PFSK-1 (cell line): Measurements from ENCODE around the gene EXOC6.

Experiments used
- FOXP2 ChIP-seq: optimal IDR thresholded peaks from 2 replicates; pipeline ENCODE3; 2011; ENCODE audit warnings: borderline replicate concordance, control low read depth, inconsistent platforms; ENCODE audit not compliant: insufficient read depth; ENCODE audit errors: extremely low read length, extremely low read depth
- POLR2AphosphoS5 ChIP-seq: IDR thresholded peaks from 2 replicates; pipeline ENCODE4 v1.6.1; 2012; ENCODE audit warnings: low read depth, mild to moderate bottlenecking, control low read depth, low read length, moderate library complexity
- SIN3A ChIP-seq: IDR thresholded peaks from 2 replicates; pipeline ENCODE4 v1.6.1; 2012; ENCODE audit warnings: mild to moderate bottlenecking, low read length, moderate library complexity, borderline replicate concordance; ENCODE audit not compliant: insufficient read depth
- TAF1 ChIP-seq: IDR thresholded peaks from 2 replicates; pipeline ENCODE4 v1.6.1; 2012; ENCODE audit warnings: low read length, control low read depth, borderline replicate concordance; ENCODE audit not compliant: insufficient read depth
- TF ChIP-seq, protein P1 (sequence below), 2 experiments: IDR thresholded peaks; 2 replicates each; pipeline versions ENCODE4 v1.6.1 to v1.8.0; 2011 to 2012; ENCODE audit warnings: low read depth in 2 of 2, low read length in 2 of 2, control low read depth in 1 of 2, inconsistent platforms in 1 of 2, mild to moderate bottlenecking in 1 of 2, moderate library complexity in 1 of 2; ENCODE audit not compliant: insufficient read depth in 1 of 2

Gene EXOC6

DNA sequence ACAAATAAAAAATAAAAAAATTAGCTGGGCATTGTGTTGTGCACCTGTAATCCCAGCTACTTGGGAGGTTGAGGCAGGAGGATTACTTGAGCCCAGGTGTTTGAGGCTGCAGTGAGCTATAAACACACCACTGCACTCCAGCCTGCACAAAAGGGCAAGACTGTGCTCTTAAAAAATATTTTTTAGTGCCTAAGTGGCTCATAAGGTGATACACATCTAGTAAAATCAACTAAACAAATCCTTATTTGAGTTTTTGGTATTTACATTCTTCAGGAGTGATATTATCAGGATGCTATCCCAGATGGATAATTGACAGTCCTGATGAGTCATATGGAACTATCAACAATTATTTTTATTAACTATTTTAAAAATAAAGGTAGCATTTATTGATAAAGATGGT is 93.9 kb downstream of the EXOC6 start:
- TF ChIP-seq FOXP2 = no peak
- no peak for TF ChIP-seq POLR2AphosphoS5
- no peak for TF ChIP-seq TAF1
- TF ChIP-seq, protein P1, sequence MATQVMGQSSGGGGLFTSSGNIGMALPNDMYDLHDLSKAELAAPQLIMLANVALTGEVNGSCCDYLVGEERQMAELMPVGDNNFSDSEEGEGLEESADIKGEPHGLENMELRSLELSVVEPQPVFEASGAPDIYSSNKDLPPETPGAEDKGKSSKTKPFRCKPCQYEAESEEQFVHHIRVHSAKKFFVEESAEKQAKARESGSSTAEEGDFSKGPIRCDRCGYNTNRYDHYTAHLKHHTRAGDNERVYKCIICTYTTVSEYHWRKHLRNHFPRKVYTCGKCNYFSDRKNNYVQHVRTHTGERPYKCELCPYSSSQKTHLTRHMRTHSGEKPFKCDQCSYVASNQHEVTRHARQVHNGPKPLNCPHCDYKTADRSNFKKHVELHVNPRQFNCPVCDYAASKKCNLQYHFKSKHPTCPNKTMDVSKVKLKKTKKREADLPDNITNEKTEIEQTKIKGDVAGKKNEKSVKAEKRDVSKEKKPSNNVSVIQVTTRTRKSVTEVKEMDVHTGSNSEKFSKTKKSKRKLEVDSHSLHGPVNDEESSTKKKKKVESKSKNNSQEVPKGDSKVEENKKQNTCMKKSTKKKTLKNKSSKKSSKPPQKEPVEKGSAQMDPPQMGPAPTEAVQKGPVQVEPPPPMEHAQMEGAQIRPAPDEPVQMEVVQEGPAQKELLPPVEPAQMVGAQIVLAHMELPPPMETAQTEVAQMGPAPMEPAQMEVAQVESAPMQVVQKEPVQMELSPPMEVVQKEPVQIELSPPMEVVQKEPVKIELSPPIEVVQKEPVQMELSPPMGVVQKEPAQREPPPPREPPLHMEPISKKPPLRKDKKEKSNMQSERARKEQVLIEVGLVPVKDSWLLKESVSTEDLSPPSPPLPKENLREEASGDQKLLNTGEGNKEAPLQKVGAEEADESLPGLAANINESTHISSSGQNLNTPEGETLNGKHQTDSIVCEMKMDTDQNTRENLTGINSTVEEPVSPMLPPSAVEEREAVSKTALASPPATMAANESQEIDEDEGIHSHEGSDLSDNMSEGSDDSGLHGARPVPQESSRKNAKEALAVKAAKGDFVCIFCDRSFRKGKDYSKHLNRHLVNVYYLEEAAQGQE (IDR thresholded peaks at IDR 0.05; ENCODE audit: insufficient read depth in 1 of 2, low read depth in 2 of 2, low read length in 2 of 2) = no peak
- TF ChIP-seq SIN3A = no peak

DNA sequence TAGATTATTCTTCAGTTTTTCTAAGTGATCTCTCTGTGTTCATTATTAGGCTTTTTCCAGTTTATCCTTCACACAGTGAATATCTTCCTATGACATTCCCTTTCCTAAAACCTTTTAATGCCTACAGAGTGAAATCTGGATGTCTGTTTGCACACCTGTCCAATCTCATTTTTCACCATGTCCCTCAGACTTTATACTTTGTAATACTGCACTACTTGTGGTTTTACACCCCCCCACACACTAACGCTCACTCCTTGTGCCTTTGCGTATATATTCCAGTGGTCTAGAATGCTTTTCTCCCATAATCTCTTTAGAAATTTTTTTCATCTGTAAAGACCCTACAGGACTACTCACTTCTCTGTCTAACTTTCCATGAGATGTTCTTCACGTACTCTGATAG is 98.2 kb downstream of the EXOC6 start:
- TF ChIP-seq FOXP2 = no peak
- TF ChIP-seq POLR2AphosphoS5 = no peak
- TF ChIP-seq, protein P1 (IDR thresholded peaks at IDR 0.05; ENCODE audit: insufficient read depth in 1 of 2, low read depth in 2 of 2, low read length in 2 of 2) = no peak
- TF ChIP-seq SIN3A = no peak
- no peak for TF ChIP-seq TAF1

DNA sequence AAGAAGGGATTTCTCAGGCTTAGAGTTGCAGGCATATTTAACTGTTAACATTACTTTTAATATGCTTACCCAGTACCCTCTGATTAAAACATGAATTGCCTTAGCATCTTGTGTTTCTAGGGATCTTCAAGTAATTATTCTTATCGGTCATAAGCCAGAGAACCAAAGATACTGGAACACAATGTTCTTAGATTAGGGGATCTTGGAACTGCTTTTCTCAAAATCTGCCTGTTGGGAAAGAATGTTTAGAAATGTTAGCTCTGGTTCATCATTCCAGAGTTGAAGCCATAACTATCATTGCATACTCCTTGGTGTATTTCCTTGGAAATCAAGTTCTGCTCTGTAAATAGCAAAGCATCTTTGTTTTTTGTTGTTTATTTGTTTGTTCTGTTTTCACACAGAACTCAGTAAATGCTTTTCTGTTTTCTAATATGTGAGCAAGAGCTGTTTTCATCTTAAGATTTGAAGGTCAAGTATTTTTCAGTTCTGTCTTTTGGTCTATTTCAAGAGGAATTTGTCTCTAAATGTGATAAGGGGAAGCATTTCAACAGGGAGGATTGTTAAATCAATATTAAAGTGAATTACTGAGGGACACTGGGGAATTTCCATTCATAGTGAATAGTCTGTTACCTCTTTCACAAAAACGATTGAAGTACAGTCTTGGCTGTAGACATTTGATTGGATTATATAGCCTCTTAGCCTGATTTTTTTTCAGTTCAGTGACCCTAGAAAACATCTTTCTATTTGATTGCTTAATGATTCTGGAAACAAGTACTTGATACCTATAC is 109.1 kb downstream of the EXOC6 start:
- no peak for TF ChIP-seq POLR2AphosphoS5
- no peak for TF ChIP-seq TAF1
- no peak for TF ChIP-seq FOXP2
- TF ChIP-seq, protein P1 (IDR thresholded peaks at IDR 0.05; ENCODE audit: insufficient read depth in 1 of 2, low read depth in 2 of 2, low read length in 2 of 2) = no peak
- TF ChIP-seq SIN3A = no peak

DNA sequence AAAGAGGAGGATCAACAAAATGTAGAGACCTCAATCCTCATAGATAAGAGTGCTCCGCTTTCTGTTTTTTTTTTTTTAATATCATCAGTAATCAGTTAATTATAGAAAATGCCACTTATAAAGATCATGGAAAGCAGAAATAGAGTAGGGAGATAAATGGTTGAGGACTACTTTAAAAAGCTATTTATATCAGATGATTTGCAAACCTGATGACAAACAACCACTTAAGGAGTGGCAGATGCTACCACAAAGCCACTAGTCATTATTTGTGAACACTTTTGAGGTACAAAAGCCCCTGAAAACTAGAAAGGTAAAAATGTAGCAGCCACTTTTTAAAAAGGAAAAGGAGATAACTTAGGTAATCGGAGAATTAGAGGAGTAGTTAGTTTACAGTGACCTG is 113.3 kb downstream of the EXOC6 start:
- no peak for TF ChIP-seq SIN3A
- TF ChIP-seq, protein P1 (IDR thresholded peaks at IDR 0.05; ENCODE audit: insufficient read depth in 1 of 2, low read depth in 2 of 2, low read length in 2 of 2) = no peak
- TF ChIP-seq FOXP2 = no peak
- TF ChIP-seq POLR2AphosphoS5 = no peak
- TF ChIP-seq TAF1 = no peak
